HG02870 (cell line): ENCODE data around the gene SARDH.

Experiments
- ATAC-seq: cut with Tn5 transposase; IDR thresholded peaks from one replicate; pipeline ENCODE4 v1.9.1; 2021; ENCODE audit warnings: mild to moderate bottlenecking, moderate library complexity; ENCODE audit not compliant: unreplicated experiment

Gene SARDH

DNA sequence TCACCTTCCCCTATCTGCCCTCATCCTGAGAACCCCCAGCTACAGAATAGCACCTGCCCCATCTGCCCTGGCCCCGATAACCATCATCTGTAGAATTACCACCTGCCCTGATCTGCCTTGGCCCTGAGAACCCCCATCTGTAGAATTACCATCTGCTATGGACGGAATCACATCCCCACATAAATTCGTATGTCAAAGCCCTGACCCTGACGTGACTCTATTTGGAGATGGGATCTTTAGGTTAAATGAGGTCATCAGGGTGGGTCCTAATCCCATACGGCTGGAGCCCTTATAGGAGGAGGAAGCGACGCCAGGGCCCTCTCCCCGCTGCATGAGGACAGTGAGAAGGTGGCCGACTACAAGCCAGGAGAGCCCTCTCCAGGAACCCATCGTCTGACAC is 32.6 kb downstream of the SARDH start:
- no peak for ATAC-seq

GRCh38 chr9:133704711-133705181 is 33.4 kb downstream of the SARDH start:
- ATAC-seq = no peak

DNA sequence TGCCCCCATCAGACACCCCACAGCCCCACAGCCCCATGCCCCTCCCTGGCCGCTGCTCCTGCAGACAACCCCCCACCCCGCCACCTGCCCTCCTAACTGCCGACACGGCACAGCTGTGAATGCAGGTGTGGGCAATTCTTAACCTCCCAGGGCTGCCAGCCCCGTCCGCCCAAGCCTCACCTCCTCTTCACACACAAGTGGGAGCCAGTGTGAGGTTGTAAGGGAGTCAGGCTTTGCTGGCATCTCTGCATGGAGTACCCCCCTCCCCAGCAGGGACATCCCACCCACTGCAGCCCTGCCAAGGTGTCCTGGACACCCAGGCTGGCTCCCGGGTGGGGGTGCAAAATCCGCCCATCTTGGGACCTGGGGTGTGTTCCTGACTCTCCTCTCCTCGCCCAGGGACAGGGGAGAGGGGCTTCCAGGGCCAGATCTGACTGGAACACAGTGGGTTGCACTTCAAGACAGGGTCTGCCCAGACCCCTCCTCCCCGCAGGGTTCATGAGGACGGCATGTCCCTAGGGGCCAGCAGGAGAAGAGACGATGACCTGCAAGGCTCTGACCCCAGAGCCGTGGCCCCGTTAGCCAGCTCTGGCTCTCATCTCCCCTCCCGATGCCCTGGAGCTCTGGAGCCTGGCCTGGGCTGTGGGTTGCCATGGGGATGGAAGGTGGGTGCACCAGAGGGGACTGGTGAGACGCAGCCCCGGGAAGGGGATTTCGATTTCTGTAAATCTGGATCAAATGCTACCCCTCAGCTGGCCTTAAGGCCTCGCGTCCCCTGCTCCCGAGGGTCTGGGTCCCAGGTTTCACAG is 34.4 kb downstream of the SARDH start:
- ATAC-seq = no peak

DNA sequence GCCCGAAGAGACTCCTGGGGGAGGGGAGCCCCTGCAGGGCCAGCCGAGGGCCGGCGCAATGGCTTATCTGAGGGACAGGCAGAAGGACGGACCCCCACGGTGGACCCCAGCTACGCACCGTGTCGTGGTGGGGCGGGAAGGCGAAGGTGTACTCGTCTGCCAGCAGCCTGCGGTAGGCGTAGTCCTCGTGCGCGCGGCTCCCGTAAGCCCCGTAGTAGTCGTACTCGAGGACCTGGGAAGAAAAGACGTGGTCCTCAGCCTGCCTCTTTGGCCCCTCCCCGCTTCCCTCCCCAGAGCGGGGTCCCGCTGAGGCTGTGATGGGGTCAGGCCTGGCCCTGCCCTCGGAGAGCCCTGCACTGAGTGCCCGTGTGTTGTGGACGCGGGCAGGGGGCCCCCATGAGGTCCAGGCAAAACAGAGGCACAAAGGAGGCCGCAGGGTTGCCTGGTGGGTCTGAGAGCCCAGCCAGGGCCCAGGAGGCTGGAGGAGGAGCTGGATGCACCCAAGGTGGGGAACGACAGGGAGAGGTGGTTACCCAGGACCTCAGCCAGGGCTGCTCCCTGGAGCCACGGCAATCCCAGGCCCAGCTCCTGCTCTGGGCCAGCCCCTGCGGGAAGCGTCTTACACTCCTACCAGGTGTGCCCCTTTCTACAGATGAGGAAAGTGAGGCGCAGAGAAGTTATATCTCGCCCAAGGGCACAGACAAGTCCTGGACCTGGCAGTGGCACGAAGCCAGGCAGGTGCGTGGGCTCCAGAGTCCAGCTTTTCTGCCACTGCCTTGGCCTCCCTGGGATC is 35.2 kb downstream of the SARDH start:
- no peak for ATAC-seq

DNA sequence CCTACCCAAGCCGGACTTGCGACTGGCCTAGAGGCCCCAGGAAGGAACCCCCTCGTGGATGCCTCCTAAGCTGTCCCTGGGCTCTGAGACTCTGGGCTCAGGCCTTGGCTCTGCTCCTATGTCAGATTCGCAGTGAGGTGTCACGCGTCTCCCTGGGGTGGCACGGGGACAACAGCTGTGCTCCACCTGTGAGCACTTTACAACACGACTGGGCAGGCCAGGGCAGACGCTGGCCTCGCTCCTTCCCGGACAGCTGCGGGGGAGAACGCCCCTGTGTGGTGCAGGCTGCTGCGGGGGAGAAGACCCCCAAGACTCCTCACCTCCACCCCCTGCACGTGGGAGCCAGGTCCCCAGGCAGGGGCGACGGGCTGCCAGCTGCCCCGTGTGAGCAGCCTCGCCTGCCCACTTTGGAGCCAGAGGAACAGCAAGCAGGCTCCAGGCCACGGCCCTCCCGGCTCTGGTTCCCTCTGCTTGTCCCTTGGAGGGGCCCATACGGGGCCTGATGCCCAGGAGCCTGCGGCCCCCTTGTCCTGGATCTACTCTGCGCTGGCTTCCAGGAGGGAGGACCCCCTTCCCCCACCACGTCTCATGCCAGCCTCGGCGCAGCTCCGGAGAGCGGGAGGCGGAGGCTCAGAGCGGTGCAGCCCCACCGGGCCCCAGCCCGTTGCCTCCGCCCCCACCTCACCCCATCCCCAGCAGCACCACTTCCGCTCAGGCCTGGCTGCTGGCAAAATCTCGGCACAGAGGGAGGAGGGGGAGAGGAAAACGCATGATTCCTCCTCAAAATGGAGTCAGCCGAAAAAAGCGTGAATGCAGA is 36.0 kb downstream of the SARDH start:
- no peak for ATAC-seq

GRCh38 chr9:133701321-133701980 is 36.7 kb downstream of the SARDH start:
- ATAC-seq = no peak

- no peak for ATAC-seq
Observed at GRCh38 chr9:133700819-133701320, 37.3 kb downstream of the SARDH start.

DNA sequence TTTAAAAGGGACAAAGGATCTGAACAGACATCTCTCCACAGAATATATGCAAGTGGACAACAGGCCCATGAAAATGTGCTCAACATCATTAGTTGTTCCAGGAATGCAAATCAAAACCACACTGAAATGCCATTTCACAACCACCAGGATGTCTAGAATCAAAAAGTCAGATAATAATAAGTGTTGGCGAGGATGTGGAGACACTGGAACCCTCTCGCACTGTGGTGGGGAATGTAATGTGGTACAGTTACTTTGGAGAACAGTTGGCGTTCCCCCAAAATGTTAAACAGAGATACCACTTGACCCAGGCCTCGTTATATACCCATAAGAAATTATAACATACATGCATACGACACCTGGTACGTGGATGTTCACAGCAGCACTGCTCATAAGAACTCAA is 38.6 kb downstream of the SARDH start:
- no peak for ATAC-seq

DNA sequence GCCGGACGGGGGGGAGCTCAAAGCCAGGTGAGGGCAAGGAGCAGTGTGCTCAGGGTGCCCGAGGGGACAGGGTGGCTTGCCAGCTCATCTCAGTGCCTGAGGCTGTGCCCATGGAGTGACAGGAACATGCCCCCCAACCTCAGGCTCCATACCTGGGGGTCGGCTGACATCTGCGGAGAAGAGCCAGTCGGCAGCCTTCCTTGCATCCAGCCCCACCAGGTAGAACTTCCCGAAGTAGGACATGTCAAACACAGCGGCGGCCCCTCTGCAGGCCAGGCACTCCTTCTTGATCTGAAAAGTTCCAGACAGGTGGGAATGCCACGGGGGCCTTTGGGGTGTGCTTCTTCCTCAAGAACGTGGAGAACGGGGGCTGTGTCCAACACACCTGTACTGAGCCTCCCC is 42.1 kb downstream of the SARDH start:
- no peak for ATAC-seq

DNA sequence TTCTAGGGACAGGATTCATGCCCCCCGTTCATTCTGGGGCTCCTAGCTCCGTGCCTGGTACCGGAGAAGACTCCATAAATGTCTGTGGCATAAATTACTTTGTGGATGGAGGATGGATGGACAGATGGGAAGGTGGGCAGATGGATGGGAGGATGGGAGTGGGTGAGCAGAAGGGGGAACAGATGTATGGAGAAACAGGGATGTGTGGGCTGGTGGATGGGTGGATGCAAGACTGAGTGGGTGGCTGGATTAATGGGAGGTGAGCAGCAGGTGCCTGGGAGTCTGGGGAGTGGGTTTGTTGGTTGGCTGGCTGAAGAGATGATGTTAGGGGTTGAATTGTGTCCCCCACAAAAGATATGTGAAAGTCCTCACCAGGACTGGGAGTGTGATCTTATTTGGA is 43.5 kb downstream of the SARDH start:
- no peak for ATAC-seq

DNA sequence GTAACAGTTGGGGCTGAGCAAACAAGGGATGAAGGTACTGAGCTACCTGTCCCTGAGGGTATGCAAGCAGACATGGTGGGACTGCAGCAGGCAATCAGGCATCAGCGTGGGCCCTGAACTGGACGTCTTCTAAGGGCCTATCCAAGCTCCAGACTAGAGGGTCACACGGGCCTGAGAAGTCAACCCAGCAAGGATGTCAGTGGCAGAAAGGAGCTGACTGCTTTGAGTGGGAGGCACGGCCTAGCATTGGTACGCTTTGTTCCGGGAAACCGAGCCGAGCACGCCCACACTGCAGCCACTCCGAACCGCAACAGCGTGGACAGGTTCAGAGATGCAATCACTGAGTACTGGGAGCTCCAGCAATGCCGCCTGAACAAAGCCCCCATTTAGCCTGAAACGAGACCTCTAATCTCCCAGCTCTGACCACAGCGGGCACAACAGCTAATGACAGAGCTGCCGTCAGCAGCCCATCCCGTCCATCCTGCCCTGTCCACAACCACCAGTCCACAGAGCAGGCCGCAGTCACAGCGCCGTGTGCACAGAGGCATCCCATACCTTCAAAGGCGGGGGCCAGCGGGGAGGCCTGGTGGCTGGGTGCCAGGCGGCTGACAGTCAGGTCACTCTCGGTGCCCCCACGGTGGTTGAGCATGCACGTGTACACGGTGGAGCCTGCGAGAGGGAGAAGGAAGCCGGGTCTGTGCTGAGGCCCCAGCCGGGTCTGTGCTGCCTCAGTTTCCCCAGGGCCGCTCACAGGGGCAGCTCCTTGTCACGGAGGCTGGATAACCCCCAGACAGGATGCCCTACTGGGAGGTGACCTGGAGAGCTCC is 44.2 kb downstream of the SARDH start:
- no peak for ATAC-seq

DNA sequence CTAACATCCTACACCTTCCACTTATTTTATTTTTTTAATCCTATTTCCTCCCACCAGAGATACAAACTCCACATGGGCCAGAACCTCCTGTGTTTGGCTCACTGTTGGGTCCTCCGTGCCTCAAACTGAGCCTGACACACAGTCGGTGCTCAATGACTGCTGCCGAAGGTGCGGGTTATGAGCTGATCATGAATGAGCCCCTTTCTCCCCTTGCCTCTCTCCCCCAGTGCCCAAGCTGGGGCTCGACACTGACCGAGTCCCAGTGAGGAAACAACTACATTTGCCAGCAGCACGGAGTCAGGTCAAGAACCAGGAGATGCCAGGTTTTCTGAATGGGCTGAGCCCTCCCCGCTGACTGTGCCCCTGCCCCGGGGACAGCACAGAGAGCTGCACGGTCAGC is 45.0 kb downstream of the SARDH start:
- no peak for ATAC-seq

DNA sequence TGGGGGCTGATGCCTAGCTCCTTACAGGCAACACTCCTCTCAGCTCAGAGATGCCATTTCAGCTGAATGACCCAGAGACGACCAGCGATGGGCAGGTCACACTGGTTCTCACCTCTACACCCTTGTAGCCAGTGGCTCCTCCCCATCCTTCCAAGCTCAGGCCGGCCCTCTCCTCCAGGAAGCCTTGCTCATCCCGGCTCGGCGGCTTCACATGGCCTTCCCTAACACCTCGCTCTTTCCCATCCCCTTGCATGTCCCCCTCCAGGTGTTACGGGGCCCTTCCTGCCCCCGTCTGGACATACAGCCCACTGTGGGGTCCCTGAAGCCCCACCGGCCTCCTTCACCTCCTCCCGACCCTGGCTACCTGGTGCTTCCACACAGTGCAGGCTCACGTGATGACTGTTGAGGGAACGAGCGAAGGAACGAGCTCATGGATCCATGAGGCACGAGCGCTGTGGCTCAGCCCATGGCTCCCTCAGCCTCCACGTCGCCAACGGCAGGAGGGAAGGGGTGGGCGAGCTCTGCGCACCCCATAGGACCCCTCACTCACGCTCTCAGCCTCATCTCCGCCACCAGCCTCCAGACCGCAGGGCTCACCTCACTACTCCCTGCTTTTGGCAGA is 45.7 kb downstream of the SARDH start:
- ATAC-seq = no peak

- no peak for ATAC-seq
Observed at GRCh38 chr9:133691626-133692363, 46.4 kb downstream of the SARDH start.

DNA sequence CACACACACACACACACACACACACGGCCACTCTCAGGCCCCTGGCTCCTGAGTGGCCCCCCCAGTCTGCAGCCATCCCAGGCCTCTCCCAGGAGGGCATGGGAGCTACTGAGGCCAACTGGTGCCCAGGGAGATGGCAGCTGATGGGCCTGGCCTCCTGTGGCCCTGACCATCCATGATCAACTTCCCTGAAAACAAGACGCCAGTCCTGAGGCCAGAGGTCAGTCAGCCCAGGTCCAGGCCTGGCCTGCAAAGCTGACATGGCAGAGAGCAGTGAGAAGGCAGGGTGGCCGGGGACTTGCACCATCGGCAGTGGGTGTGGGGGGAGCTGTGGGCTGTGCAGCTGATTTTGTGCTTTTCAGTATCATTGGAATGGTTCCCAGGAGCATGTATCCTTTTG is 47.0 kb downstream of the SARDH start:
- ATAC-seq = no peak

DNA sequence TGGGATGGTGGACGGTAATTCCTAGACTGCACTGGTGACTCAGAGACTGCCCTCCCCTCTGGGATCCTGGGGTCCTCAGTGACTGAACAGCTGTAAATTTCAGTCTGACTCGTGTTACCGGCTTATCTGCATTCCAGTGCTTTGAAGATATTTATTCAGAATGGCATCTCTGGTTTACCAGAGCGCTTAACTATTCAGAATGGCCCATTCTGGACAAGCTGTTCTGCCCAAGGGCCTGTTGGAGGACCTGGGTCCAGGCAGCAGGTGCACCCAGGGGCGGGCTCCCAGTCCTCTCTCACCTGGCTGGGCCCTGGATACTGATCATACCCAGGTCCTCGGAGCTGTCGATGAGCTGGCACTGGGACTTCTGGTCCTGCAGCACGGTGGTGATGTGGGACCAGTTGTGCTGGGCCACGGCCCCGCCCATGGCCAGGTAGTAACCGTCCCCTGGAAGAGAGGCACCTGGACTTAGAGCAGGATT is 48.0 kb downstream of the SARDH start:
- ATAC-seq = no peak

- no peak for ATAC-seq
Observed at GRCh38 chr9:133689151-133689763, 48.9 kb downstream of the SARDH start.
